Measurements from ENCODE around the gene SAMSN1.

The SAMSN1 gene

GRCh38 chr21:14545906-14546480 is at the start of gene SAMSN1:
TSS of gene SAMSN1 (minus strand) at chr21:14546315. CDS start at chr21:14546261, 54 bp downstream.
- DNase-seq (ENCODE audit: low read depth): no peak

GRCh38 chr21:14595449-14595848 is 49.3 kb upstream of the SAMSN1 start:
- DNase-seq (ENCODE audit: low read depth): no peak

DNA sequence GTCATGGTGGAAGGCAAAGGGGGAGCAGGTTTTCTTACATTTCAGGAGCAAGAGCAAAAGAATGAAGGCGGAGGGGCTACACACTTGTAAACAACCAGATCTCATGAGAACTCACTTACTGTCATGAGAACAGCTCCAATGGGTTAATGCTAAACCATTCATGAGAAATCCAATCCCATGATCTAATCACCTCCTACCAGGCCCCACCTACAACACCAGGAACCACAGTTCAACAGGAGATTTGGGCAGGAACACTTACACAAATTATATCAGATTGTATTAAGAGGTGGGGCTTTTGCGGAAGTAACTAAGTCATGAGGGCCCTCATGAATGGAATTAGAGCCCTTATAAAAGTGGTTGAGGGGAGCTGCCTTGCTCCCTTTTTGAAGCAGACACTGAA is 48.9 kb upstream of the SAMSN1 start:
- DNase-seq (ENCODE audit: low read depth): no peak

- DNase-seq (ENCODE audit: low read depth): no peak
Observed at GRCh38 chr21:14593230-14593629, 47.1 kb upstream of the SAMSN1 start.

DNA sequence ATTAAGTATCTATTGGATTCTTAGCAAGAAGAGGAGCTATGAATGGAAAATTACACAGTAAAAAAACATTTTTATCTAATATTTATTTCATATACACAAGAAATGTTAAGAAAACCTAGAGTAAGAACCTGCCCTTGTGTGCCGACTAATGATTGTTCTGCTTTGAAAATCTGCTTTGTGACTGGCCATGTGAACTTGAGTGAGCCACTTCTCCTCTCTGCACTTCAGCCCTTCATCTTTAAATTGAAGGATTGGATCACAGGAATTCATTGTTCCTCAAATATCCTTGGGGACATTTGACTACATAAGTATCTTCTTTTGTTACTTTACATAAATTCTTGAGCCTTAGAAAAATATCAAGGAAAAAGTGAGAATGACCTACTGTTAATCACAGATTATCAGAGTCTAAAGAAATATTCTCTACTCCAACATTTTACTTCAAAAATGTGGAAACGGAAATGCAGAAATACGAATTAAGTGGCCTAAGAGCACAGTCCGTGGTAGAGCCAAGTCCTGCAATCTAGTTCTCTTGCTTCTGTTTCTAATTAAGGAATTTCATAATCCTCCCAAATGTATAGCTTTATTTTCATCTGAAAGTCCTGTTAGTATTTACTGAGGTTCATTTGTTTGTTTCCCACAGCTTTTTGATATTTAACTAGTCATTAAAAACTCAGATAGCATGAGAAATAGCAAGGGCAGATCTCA is 46.3 kb upstream of the SAMSN1 start:
- no peak for DNase-seq (ENCODE audit: low read depth)

DNA sequence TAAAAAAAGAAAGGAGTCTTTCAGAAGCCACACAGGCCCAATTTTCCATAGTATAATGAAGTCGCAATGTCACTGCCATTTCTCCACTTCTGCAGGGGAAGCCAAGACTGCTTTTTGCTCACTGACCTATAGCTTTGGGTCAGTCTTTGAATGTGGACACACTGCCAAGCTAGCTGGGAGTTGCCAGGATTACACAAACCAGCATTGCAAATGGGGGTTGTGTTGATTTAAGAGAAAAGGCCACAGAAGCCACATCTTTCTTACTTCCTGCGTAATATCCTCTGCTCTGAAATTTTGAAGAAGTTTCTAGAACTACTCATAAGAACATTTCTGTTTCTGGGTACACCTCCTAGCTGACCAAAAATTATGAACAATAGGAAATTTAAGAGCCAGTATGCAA is 45.8 kb upstream of the SAMSN1 start:
- peak; percentile 56 for DNase-seq (ENCODE audit: low read depth)

DNA sequence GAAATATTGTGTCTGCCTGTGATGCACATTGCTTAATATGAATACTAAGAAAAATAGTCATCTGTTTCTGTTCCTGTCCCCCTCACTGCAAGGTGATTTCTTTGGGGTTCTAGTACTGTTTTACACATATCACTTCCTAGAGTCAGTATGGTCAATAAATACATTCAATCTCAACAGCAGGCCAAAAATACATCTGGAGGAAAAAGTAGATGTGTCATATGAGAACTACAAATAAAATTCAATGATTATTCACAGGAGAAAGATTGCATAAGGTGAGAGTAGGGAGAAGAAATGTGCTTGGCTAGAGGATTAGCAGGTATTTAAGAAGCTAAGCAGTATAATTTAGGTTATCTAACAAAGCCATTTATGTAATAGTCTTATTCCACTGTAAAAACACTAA is 45.3 kb upstream of the SAMSN1 start:
- DNase-seq (ENCODE audit: low read depth): no peak

DNA sequence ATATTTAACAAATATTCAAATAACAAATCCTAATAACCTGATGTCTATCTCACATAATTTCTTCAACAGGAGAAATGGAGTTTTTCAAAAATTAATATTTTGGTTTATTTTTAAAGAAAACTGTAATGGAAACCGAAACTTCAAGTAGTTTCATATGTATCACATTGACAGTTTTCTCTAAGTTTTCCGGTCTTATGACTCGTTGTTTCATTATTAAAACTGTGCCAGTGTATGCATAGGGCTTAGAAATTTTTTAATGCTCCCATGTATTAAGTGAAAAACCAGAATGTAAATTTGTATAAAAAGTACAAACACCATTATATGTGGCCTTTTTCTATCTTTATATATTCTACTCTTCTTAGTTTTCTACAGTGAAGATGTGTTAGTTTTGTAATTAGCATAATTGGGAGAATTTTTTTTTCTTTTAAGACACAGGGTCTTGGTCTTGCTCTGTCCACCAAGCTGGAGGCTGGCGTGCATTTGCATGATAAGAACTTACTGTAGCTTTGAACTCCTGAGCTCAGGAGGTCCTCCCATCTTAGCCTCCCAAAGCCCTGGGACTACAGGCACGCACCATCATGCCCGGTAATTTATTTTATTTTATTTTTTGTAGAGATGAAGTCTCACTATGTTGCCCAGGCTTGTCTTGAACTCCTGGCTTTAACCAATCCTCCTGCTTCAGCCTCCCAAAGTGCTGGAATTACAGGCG is 43.9 kb upstream of the SAMSN1 start:
- DNase-seq (ENCODE audit: low read depth): no peak

DNA sequence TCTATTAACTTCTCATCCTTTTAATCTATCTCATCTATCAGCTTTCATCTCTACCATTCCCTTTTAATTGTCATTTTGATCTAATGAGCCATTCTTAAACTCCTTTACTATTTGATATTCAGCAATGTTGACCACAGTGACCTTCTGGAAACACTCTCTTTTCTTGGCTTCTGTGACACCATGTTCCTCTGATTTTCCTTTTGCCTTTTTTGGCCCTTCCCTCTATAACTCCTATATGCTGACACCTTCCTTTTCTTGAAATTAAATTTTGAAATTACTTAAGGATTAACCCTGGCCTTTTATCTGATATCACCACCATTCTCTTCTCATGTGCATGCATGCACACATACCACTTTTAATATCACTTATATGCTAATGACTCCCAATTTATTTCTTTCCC is 41.2 kb upstream of the SAMSN1 start:
- no peak for DNase-seq (ENCODE audit: low read depth)

GRCh38 chr21:14585122-14585521 is 39.0 kb upstream of the SAMSN1 start:
- no peak for DNase-seq (ENCODE audit: low read depth)

DNA sequence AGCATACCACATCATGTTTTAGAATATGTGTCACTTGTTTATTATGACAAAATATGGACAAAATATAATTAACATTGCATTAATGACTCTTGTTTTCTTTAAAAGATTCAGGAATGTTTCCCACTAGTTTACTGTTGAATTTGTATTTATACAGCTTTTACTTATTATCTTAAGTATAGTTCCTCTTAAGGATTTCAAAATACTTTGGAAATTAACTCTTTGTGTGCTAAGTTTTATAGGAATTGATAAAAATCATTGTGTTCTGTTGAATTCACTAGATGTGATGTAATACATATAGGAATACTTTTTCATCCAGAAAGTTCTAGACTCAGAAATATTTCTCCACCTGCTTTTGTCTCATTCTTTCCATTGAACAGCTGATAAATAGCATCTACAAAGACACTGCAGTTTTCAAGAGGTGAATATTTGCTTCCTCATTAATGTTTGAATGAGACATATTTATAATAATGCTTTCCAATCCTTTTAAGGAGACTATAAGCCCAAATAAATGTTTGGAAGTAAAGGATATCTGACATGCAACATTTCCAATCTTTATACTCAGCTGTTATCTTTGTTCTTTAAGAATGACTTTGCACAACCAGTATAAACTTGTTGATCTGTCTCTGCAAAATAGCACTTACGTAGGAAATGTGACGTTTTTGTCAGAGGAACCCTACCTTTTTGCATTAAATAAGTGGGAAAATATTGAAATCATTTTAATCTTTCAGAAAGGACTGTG is 38.4 kb upstream of the SAMSN1 start:
- DNase-seq (ENCODE audit: low read depth): no peak

DNA sequence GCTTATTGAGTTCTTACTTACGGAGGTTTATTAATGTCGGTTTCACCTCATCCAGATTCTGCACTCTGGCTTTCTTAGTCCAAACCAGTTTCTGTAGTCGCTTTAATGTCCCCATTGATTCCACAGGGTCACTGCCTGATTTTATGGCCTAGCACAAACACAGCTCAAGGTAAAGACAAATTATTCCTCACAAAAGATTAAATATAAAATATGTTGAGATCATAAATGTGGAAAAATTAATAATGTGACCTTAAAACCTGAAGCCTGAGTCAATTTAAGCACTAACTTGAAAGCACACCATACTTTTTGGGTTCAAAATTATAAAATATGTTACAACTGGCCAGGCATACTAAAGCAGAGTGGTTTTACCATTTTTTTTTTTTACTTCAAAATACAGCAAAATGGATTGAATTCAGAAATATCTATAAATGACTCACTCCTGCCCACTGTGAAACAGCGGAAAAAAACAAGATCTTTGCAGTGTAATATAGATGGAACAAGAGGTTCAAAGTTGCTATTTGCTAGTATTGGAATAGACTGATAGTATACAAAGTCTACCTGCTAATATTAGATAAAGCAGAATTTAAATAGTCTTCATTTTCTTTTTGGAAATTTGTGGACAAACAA is 37.6 kb upstream of the SAMSN1 start:
- DNase-seq (ENCODE audit: low read depth): no peak

DNA sequence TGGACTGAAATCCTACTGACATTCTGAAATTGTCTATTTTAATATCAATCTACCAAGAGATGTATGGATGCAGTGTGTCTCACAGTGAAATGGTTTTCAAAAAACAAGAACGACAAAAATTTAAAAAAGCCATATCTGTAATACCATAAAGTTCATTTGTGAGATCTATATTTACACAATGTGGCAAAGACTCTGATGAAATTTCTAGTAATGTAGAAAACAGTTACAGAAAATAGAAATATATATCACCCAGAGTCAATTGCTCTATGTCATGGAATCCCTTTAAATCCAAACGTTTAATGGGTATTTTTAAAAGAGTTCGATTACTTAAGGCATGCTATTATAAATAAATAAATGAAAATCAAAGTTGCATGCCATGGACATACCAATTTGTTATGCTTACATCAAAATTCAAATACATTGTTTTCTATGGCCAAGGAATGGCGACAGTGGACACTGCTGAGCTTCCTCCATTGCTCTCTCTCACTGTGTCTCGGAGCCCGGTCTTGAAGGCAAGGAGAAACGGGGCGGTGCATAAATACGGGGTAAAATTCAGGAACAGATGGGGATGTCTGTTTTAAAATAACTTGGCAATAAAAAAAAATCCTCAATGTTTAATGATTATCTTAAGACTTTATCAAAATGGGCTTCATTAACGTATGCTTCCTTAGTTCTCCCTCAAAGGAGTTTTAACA is 37.0 kb upstream of the SAMSN1 start:
- DNase-seq (ENCODE audit: low read depth): no peak

DNA sequence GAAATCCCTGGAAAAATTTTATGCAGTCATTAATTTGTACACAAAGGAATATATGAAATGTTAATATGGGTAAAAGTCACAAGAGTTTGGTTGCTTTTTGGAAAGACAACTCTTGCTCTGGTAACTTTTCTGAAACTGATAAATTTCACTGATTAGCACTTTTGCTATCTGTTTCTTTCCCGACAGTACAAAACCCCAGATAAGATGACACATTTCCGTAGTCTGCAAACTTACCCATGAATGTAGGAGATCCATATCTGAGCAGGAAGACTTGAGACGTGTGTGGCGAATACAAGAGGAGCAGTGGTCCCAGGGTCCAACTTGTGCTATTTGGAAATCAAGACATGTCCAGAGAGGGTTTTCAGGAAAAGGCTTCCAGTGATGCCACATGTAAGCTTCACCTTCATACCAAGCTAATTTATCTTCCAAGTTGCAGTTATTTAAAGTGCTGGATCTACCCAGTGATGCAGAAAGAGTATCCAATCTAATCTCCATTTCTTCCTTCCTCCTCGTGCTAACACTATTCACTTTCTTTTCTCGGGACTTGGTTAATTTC is 35.9 kb upstream of the SAMSN1 start:
- no peak for DNase-seq (ENCODE audit: low read depth)

DNA sequence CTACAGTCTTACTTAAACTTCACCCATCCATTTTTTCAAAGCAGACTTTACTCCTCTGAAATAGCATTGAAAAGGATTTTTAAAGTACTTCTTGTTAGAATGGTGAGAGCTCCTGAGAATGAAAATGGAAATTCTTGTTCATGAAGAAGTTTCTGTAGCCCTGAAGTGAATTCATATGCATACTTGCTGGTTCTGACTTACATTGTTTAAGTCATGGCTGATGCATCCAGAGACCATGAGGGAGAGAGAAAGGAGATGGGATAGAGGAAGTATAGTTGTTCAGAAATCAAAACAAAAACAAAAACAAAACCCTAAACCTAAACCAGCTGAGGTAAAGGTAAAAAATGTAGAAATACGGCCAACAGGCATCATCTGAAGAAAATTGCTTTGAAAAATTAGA is 27.1 kb upstream of the SAMSN1 start:
- no peak for DNase-seq (ENCODE audit: low read depth)

- DNase-seq (ENCODE audit: low read depth): no peak
Observed at GRCh38 chr21:14572204-14572780, 26.2 kb upstream of the SAMSN1 start.

- no peak for DNase-seq (ENCODE audit: low read depth)
Observed at GRCh38 chr21:14569868-14570267, 23.8 kb upstream of the SAMSN1 start.

DNA sequence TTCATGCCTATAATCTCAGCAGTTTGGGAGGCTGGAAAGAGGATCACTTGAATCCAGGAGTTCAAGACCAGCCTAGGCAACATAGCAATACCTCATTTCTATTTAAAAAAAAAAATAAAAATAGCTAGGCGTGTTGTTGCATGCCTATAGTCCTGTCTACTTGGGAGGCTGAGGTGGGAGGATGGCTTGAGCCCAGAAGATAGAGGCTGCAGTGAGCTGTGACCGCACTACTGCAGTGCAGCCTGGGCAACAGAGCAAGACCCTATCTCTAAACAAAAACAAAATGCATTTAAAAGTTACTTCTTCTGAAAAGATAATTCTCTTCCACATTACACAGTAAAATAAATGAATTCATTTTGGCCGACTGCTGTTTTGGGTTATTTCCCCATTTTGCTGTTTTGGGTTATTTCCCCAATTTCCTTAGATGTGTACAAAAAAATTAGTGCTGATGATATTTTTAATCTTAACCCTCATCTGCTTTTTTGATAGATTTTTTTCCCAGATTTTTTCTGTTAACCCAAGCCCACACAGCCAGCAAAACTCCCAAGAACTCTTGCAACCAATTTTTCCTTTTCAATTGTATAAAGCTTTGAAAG is 23.0 kb upstream of the SAMSN1 start:
- DNase-seq (ENCODE audit: low read depth): no peak

- no peak for DNase-seq (ENCODE audit: low read depth)
Observed at GRCh38 chr21:14567331-14568279, 21.5 kb upstream of the SAMSN1 start.
